GM18907 (cell line): ENCODE data around the gene PCYT2.

Experiments used
- ATAC-seq: cut with Tn5 transposase; IDR thresholded peaks from one replicate; pipeline ENCODE4 v1.9.1; 2021; ENCODE audit warnings: mild to moderate bottlenecking, moderate library complexity; ENCODE audit not compliant: unreplicated experiment

The PCYT2 gene

DNA sequence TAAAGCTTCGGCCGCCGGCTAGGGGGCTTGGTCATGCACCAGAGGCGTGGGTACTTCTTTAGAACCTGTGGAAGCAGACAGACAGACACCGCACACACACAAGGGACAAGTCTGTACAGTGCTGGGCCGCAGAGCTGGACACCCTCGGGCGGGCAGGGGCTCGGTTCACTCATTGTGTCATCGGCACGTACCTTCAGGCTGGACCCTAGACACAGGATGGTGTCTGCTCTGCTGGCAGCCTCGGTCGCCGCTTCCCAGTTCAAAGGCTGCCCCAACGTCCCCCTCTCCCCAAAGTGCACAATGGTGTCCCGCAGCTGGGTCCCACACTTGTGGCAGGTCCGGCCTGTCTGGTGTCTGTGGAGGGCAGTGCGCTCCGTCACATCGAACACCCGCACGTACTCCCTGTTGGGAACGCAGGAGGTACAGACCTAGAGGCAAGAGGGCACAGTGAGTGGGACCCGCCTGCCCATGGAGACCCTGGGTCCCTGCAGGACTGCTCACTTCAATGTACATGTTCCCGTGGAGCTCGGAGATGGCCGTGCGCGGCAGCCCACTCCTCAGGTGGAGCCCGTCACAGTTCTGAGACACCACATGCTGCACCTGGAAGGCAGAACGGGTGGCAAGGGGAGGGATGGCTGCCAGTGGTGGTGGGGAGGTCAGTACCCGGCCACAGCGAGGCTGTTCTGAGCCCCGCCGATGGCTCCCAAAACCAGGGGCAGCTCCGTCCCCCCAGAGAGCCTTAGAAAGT is 3.1 kb upstream of the PCYT2 start:
- ATAC-seq = no peak

DNA sequence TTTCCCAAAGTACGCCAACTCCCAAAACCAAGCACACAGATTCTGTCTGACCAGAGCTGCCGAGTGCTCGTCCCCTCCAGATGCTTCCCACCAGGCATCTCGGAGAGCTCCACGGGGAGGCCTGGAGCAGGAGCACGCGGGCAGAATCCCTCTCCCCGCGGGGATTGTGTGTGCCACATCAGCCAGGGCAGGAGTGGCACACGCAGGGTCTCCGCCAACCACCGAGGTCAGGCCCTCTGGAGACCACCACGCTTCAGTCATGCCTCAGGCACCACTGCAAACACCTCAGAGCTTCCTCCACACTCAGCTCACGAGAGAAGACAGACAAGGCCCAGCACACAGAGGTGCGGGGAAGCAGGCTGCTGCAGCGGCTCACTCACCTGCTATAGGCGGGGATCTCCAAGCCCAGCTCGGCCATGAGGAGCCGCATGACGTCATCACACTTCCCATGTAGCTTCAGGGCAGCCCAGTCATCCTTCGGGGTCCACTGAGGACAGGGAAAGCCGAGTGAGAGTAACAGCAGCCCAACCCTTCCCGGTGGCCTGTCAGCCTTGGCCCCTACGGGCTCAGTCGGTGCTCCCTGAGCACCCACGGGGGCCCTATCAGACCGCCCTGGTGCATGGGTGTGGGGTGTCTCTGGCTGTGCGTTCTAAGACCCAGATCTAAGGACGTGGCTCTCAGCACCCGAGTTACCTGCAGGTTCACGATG is 2.3 kb upstream of the PCYT2 start:
- no peak for ATAC-seq

GRCh38 chr17:81912441-81913309 is 1.5 kb upstream of the PCYT2 start:
- no peak for ATAC-seq

GRCh38 chr17:81911969-81912368 is 770 bp upstream of the PCYT2 start:
- no peak for ATAC-seq

DNA sequence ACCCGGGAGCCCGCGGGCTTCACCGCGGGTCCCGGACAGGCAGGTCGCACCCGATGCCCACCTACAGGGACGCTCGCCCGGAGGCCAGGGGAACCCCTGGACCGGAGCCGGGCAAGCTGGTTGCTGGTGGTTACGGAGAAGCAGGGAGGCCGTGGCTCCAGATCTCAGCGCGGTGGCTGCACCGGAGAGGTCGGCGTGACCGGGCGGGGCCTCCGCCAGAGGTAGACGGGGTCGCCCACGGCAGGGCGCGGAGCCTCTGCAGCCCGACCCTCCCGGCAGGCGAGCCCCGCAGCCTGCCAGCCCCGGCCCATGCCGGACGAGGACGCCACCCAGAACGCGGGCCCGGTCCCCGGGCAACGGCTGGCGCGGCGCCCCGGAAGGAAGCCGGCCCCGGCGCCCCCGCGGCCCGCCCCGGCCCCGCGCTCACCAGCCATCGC is 341 bp downstream of the PCYT2 start:
- peak; percentile 21 for ATAC-seq

DNA sequence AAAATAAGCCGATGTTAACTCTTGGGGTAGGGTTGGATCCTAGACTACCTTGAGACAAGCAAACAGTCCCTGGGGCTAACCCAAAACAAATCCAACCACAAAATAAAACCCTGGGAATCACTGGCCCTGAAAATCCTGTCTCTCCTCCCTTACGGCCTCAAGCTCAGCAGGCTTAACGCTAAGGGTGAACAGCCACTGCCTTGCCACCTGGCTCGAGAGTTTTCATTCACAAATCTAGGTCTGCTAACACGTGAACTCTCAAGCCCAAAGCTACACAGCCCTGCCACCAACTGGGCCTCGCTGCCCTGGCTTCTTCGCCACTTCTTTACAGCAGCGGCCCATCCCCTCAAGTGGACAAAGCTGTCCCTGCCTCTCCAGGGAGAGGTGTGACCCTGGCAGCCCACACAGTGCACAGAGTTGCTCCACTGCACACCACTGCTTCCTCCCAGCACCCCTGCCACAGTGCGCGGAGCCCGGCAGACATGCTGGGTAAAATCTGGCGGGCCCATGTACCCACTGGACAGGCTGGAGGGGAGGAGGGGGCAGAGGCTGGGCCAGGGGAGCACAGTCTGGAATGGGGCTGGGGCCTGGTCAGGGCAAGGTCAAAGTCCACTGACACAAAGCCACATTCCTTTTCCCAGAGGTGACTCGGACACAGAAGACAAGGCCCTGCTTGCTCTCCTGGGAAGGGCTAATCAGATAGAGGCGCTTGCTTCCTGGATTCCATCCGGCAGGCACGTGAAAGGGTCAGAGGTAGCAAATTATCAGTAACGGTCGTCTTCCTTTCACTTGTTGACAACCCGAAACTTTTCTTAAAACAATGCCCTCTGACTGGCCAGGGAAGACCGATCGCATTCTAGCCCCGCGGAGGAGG is 996 bp downstream of the PCYT2 start:
- no peak for ATAC-seq

DNA sequence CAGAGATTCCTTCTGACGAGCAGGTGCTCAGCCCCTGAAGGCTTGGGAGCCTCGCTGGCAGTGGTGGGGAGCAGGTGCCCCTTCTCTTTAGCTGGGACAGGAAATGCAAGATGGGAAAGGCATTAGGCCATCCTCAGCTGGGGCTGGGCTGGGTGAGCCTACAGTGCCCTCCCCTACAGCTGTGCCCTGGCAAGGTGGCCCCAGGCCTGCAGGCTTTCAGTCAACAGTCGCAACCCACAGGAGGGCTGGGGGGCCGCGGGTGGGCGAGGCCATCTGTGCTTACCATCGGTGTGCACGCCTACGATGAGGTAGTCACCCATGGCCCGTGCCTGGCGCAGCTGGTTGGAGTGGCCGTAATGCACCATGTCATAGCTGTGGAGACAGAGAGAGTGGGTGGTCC is 2.0 kb downstream of the PCYT2 start:
- ATAC-seq = no peak

DNA sequence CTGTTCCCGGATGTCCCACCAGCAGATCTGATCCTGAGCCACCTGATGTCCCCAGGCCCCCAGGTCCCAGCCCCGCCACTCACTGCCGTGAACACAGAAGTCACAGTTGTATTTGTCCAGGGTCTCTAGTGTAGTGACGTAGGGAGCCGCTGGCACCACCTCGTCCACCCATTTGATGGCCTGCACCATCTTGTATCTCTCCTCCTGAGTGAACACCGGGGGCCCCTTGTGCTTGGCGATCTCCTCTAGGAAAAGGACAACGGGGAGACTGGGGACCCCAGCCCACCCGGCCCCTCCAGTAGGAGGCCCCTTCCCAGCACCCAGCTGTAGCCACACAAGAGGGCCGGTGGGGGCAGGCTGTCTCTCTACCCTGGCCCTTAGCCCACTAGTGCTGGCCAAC is 2.4 kb downstream of the PCYT2 start:
- ATAC-seq = no peak

- no peak for ATAC-seq
Measured at GRCh38 chr17:81907219-81908145, 3.7 kb downstream of the PCYT2 start.

- no peak for ATAC-seq
Measured at GRCh38 chr17:81906476-81907218, 4.6 kb downstream of the PCYT2 start.

- ATAC-seq = no peak
Measured at GRCh38 chr17:81905993-81906392, 5.2 kb downstream of the PCYT2 start.

- no peak for ATAC-seq
Measured at GRCh38 chr17:81905424-81905875, 5.7 kb downstream of the PCYT2 start.

- ATAC-seq = no peak
Measured at GRCh38 chr17:81904600-81905423, 6.4 kb downstream of the PCYT2 start.

DNA sequence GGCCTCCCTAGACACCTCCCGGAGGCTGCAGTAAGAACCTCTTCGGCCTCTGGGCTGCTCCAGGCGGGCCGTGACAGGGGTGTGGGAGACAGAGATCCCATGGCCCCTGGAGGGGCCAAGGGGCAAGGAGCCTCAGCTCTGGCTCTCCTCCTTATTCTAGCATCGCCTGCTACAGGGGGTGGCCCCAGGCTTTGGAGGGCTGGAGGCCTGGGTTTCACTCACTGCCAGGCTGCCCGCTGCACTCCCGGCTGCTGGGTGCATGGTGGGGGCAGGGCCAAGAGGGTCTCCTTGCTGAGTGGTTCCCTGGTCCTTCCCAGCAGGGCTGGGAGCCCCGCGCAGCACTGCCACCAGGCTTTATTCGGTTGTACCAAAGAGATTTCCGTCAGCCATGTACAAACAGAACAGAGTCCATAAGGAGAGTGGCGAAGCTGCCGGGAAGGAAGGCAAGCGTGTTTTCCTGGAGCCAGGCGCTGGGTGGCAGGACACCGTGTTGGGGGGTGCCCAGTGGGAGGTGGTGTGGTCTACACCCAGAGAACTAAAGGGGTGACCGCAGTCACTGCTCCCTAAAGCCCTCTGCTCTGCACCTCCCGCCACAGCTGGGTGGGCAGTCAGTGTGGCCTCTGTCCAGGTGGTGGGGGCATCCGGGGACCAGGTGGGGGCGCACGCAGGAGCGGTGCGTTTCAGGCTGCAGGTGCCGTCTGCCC is 7.2 kb downstream of the PCYT2 start:
- no peak for ATAC-seq

DNA sequence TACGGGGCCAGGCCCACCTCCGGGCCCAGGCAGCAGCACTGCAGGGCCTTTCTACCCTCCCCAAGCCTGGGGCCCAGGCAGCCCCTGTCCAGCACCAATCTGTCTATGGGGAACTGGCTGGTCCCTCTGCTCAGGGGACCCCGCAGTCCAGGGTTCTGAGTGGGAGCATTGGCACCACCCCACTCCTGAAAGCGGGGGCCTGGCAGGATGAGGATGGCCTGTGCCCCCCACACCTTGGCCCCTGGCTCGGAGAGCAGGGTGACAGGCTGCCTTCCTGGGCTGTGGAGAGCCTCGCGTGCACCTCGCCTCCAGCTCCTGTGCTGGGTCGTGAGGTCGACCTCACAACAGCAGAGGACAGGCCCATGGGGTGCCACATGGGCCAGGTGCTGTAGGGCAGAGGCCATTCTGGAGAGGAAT is 7.8 kb downstream of the PCYT2 start:
- ATAC-seq = no peak

- ATAC-seq = no peak
Measured at GRCh38 chr17:81902653-81903414, 8.4 kb downstream of the PCYT2 start.
